Stimulated activated CD4-positive, alpha-beta T cell treated with anti-CD3 and anti-CD28 coated beads, Interleukin-4, amount 100 ng/mL, for 48 hours (primary cell): Measurements from ENCODE around the gene NUP214.
"Not testable (repeated sequence)": the region's sequence is repeated elsewhere in the genome, so short reads cannot be mapped to it uniquely, and the experiment has no call there.

Experiments
- DNase-seq, 2 donors: peaks; one replicate each; pipeline ENCODE4 v3.0.0-alpha.2; 2020; ENCODE audit warnings: low read depth in 2 of 2

The NUP214 gene

DNA sequence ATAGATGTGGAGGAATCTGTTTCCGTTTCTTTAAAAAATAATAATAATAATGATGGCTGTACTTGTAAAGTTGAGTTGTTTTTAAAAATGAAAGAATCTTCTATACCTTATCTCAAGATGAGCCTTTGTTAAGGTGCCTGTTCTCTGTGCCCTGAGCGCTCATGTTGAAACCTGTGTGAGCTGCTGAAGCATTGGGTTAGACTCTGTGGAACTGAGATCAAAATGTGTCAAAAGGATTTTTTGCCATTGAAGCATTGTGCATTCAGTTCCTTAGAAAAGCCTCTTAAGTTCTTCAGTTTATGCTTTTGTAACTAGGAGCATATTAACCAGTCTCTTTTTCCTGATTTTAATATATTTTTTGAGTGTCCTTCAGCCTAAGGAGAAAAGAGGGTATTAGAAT, 67.7 kb downstream of the NUP214 start:
- DNase-seq, result no peak

DNA sequence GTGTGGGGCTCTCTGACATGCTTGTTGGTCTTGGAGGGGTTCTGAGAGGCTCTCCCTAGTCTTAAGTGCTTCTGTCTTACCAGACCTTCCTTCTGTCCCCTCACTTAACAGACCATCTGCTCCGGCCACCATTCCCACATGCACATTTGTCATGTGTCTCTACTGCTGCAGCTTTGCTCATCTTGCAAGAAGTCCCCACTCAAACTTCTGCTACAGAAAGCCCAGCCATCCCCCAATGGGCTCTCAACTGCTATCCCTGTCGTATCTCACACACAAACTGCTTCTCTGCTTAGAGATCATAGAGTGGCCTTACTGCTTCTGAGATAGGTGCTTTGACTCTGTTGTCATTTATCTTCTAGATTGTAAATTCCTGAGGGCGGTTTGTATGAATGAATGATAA, 69.4 kb downstream of the NUP214 start:
- DNase-seq, result no peak

DNA sequence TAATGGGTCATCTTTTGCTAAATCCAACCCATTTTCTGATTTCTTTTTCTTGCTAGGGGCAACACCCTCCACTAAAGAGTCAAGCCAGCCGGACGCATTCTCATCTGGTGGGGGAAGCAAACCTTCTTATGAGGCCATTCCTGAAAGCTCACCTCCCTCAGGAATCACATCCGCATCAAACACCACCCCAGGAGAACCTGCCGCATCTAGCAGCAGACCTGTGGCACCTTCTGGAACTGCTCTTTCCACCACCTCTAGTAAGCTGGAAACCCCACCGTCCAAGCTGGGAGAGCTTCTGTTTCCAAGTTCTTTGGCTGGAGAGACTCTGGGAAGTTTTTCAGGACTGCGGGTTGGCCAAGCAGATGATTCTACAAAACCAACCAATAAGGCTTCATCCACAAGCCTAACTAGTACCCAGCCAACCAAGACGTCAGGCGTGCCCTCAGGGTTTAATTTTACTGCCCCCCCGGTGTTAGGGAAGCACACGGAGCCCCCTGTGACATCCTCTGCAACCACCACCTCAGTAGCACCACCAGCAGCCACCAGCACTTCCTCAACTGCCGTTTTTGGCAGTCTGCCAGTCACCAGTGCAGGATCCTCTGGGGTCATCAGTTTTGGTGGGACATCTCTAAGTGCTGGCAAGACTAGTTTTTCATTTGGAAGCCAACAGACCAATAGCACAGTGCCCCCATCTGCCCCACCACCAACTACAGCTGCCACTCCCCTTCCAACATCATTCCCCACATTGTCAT, 72.0 kb downstream of the NUP214 start:
- no peak for DNase-seq

DNA sequence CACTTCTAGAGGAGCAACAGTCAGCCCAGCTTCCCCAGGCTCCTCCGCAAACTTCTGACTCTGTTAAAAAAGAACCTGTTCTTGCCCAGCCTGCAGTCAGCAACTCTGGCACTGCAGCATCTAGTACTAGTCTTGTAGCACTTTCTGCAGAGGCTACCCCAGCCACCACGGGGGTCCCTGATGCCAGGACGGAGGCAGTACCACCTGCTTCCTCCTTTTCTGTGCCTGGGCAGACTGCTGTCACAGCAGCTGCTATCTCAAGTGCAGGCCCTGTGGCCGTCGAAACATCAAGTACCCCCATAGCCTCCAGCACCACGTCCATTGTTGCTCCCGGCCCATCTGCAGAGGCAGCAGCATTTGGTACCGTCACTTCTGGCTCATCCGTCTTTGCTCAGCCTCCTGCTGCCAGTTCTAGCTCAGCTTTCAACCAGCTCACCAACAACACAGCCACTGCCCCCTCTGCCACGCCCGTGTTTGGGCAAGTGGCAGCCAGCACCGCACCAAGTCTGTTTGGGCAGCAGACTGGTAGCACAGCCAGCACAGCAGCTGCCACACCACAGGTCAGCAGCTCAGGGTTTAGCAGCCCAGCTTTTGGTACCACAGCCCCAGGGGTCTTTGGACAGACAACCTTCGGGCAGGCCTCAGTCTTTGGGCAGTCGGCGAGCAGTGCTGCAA, 72.8 kb downstream of the NUP214 start:
- DNase-seq, result no peak

DNA sequence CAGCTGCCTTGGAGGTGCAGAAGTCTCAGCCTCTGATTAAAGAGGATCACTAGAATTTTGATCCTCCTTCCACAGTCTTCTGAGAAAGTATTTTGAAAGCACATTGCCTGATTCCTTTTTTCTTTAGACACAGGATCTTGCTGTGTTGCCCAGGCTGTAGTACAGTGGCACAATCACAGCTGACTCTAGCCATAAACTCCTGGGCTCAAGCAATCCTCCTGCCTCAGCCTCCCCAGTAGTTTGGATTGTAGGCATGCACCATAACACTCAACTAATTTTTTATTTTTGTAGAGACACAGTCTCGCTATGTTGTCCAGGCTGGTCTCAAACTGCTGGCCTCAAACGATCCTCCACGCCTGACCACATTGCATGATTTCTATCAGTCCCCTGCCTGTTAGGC, 76.5 kb downstream of the NUP214 start:
- DNase-seq, result no peak

DNA sequence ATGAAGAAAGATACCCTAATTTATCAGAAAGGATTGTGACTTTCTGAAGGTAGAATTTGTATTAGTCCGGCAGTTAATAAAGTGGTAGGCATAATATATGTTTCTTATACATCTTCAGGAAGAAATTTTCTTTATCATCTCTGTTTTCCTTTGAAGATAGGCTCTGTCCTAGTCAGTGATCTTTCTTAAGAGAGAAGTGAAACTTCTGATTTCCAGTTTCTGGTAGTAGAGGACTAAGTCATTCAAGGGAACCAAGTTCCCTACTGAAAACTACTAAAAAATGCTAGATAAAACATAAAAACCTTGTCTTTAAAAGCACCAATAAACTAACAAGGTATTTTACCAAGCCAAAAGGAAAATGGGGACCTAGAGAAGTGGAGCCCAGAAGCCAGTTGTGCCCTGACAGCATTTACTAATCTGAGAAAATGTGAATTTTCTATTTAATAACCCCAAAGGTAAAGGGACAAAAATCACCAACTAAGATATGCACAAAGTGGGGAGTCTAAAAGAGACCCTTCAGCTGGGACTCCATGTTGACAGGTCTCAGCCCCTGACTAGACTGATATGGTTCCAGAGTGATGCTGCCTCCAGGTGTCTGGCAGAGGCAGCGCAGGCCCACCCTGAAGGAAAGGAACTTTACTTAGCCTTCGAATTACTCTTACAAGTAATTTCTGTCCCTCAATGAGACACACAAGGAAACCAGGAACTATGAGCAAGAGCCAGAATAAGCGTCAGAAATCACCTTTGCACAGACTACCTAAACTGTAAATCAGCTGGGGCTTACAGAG, 78.2 kb downstream of the NUP214 start:
- no peak for DNase-seq

DNA sequence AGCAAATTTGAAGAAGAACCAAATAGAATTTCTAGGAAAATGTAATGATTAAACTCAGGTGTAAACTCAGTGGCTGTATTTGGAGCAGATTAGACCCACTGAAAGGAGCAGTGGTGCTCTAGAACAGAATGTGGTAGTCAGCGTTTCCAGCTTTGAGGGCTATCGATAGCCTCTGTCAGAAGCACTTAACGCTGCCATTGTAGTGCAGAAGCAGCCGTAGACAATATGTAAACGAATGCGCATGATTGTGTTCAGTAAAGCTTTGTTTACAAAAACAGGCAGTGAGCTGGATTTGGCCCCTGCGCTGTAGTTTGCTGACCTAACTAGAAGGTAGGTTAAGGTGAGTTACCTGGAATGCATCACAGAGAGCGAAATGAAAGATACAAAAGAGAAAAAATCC, 78.9 kb downstream of the NUP214 start:
- DNase-seq, result no peak

DNA sequence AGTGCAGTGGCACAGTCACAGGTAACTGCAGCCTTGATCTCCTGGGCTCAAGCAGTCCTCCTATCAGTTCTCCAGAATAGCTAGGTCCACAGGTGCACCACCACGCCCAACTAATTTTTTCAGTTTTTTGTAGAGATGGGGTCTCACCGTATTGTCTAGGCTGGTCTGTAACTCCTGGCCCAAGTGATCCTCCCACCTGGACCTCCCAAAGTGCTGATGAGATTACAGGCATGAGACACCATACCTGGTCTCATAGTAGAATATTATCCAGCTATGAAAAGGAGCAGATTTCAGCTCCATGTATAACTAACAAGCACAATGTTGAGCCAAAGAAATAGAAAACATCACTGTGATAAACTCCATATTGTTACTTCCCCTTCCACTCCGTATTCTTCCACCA, 81.1 kb downstream of the NUP214 start:
- DNase-seq, result no peak

DNA sequence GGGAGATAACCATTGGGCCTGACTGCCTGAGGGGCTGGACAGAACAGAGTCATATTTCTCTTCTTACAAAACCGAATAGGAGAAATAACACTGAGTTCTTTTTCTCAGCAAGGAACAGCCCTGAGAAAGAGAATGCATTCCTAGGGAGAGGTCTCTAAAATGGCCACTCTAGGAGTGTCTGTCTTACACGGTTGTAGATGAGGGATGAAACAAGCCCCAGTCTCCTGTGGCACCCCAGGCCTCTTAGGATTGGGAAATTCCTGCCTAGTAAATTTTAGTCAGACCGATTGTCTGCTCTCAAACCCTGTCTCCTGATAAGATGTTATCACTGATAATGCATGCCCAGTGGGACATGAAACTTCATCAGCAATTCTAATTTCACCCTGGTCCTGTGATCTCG, 86.5 kb downstream of the NUP214 start:
- DNase-seq, result not testable (repeated sequence)

DNA sequence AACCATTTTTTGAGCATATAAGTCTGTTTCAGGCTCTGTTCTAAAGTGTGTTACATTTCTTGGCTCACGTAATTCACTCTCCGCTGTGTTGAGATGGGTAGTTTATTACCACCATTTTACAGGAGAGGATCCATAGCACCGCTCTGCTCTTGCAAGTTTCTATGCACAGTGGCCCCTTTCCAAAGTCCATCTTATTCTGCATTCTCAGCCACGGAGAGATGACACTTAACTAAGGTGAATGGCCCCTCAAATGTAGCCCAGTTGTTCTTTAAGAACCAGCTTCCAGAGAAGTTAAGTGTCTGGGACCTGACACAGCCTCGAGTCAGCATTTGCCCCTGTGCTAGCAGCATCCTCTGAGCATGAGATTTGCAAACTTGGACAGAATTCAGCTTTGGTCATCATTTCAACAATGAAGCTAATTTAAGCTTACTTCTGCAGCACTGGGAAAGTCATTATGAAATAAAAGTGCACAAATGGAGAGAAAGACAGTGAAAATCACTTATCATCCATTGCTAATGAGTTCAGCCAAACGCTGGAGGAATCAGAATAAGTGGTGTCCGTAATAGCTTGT, 89.0 kb downstream of the NUP214 start:
- DNase-seq, result no peak

DNA sequence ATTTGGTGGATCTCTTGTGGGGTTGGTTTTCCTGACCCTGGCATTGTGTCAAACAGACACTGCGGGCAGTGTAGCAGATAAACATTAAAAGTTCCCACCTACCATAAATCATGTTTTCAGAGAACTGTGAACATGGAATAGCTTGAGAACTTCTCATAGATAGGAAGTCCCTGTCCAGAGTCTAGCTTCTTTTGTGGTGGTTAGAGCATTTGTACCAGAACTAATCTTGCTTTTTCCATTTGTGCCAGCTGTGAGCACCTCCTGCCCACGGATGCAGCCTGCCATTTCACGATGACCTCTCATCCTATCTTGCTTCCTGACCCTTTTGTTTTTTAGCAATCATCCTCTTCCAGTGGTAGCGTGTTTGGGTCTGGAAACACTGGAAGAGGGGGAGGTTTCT, 89.5 kb downstream of the NUP214 start:
- no peak for DNase-seq

DNA sequence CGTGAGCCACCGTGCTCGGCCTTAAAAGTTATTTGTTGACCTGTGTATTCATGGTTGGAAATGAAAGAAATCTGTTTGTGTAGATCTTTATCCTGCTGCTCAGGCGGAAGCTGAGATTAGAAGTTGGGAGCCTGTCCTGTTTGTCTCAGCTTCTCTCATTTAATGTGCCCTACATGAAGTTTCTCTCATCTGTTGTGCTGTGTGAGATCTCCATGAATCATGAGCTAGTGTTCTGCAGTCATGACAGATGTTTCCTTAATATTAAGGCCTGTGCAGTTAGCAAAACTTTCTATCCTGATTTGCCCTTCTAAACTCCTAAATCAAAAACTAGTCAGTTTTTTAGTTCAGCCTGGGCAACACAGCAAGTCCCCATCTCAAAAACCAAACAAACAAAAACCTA, 91.4 kb downstream of the NUP214 start:
- DNase-seq, result no peak

DNA sequence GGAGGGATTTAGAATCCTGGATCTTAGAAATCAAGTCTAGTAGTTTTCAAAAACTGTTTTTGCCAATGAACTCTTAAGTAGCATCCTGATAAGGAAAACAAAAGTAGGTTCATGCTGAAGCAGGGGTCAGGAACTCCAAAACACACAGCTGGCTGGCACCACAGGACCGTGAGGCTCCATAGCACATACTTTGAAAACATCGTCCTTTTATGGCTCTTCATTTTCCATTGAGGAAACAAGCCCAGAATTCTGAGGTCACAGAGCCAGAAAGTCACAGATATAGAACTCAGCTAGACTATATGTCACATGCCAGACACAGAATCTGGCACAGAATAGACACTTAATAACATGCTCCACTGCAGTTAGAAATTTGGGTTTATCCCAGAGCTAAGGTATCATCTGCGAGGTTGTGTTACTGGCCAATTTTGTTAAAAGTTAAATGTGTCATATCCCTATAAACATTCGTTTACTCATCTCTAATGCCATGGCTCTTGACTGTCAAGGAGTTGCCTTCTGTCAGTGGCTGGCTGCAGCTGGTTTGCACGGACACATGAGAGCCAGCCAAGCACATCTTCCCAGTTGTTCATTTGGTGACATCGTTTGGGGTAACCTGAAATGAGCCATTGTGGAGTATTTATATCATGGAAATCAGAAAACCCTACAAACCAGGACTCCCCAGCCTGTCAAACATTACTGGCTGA, 92.1 kb downstream of the NUP214 start:
- no peak for DNase-seq

DNA sequence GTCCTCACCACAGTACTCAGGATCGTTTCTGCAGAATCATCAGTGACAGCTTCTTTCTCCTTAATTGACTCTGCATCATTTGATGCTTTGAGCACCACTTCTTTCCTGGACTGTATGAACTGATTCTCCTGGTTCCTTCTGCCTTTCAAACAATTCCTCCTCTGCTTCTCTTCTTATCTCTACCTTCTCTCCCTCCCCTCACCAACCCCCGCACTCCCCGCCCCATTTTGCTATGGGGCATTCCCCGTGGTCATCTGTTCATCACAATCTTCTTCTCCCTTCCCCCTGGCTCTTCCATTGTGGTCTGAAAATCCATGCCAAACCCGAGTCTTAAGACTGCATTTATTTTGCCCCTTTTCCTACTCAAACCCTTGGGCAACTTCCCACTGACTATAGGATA, 93.0 kb downstream of the NUP214 start:
- DNase-seq, result no peak

DNA sequence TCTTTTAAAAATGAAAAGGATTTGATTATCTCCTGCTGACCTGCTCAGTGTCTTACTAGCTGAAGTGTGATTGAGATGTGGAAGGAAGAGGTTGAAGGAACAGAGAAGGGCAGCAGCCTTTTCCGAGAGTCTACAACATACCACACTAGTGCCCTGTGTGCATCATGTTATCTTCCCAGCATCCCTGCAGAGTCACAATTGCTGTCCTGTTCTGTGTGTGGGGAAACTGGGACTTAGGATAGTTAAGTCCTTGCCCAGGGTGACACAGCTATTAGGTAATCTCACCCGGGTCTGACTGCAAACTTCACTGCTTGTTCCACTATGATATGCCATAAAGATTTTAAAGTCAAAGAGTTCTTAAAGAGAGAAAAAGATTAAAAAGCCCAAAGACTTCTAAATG, 95.1 kb downstream of the NUP214 start:
- DNase-seq, result no peak

DNA sequence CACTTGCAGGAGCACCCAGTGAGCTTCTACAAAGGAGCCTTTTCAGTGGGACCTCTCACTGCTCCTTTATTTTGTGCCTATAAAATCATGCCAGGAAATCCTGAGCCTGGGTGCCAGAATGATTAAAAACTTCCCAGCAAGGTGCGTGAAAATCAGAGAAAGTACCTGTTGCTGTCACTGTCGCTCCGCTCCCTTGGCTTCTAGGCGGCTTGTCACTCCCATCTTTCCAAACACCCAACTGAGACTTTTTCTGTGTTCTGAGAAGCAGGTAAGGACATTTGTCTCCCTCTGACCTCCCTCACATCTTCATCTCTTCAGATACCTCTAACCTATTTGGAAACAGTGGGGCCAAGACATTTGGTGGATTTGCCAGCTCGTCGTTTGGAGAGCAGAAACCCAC, 97.1 kb downstream of the NUP214 start:
- DNase-seq, result no peak

DNA sequence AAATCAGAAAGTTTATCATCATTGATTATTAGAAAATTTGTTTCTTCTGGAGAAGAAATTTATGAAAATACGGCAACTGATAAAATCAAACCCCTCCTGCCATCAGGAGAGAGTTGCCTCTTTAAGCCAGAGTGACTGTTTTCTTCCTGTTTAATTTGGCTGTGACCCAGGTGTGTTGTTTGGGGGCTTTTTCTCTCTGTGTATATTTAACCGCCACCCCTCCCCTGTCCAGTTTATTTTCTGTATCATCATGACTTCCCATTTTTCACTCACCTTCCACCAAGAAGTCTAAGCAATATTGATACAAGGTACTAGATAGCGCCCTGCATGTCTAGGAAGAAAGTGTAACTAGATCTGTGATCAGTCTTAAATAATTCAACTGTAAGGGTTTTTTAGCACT, 100.8 kb downstream of the NUP214 start:
- DNase-seq, result no peak

DNA sequence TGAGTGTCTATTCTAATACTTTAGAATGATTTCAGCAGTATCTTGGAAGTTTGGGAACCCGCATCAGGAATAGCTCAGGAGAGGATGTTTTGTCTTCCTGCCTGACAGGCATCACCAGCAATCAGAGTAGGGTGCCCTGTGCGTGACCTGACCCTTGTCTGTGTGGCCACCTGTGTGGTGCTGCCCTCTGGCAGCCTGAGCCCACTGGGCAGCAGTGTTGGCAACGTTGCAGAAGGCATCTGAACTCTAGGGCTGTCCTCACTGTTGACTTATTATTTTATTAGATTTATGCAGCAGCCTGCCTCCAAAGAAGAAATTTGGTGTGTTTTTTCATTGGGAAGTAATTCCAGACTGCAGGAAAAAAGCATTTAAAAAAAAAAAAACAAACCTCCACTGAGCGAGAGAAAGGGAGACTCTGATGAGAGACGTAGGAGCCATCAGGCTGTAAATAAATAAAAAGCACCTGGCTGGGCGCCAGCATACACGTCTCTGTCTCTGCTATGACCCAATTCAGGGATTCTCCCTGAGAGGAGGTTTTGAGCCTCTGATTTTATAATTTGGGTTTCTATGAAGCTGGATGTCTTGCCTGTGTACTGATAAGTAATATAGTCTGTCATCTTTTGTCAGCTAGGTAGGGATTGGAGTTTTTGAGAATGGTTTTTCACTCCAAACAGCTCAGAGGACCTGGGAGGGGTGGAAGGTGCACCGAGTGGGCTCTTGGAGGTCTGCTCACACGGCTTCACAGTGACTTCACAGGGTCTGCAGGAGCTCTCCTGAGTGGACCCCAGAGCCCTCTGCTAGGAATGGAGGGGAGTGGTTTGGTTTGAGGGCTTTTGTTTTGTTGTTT, 101.9 kb downstream of the NUP214 start:
- no peak for DNase-seq

DNA sequence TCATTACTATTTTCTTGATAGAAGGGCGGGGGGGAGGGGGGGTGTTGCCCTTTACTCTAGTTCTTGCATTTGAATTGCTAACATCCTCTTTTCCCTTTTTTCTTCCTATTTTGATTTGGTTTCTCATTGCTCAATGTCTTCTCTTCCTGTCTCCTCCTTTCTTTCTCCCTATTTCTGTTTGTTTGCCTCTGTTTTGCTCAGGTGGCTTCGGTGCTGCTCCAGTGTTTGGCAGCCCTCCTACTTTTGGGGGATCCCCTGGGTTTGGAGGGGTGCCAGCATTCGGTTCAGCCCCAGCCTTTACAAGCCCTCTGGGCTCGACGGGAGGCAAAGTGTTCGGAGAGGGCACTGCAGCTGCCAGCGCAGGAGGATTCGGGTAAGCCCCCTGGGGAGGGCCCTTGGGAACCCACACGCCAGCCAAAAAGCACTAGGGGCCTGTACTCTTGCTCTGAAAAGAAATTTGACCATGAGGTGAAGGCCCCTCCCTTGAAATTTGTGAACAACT, 102.6 kb downstream of the NUP214 start:
- no peak for DNase-seq

DNA sequence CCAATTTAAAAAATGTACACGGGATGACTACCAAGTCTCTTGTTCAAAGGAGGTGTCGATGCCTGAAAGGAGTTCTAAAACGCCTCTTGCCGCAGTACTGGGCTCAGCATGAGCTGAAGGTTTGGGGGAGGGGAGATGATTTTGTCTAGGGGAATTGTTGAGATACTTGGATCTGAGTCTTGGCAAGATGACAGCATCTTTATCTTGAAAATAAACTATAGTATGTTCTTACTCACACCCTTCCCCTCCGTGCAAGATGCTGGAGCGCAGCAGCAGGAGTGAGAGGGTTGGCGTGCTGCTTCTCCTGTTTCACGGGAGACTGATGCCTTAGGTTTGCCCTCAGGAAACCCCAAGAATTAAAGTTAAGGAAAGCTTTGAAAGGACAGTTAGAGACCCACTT, 103.6 kb downstream of the NUP214 start:
- DNase-seq, result no peak

DNA sequence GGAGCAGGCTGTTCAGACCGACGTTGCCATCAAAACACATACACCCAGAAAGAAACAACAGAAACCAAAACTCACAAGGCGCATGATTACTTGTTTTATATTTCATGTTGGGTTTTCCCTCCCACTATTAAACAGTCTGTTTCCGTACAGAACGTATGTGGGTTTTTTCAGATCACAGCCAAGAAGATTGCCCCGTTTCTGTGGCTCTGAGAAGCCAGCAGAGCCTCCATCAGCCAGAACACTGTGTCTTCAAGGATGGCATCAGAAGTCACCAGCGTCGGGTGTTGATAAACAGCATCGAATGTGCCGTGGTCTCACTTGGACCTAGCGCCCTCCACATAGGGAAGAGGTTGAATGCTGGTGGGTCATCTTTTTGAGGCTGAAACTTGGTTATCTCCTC, 108.2 kb downstream of the NUP214 start:
- no peak for DNase-seq
